Coronary artery (tissue), 2 donors: Measurements from ENCODE around the gene ARHGAP18.

Experiments
- DNase-seq: peaks from one replicate; pipeline ENCODE4 v3.0.0-alpha.2; 2017; ENCODE audit warnings: low spot score
- H3K27ac ChIP-seq, 2 donors: fragments of 200-600 bp; sonication (generic); one replicate each; pipeline ENCODE4 v1.5.1; 2016 to 2019
- H3K4me3 ChIP-seq: fragments of 200-600 bp; sonication (generic); 2 replicates; pipeline ENCODE4 v1.5.1; 2016; ENCODE audit warnings: mild to moderate bottlenecking, moderate library complexity
- TF ChIP-seq, protein P1 (sequence below): fragments of 200-600 bp; sonication (generic); IDR thresholded peaks from one replicate; pipeline ENCODE4 v1.5.1; 2019; ENCODE audit warnings: antibody characterized with exemption

ARHGAP18 gene

DNA sequence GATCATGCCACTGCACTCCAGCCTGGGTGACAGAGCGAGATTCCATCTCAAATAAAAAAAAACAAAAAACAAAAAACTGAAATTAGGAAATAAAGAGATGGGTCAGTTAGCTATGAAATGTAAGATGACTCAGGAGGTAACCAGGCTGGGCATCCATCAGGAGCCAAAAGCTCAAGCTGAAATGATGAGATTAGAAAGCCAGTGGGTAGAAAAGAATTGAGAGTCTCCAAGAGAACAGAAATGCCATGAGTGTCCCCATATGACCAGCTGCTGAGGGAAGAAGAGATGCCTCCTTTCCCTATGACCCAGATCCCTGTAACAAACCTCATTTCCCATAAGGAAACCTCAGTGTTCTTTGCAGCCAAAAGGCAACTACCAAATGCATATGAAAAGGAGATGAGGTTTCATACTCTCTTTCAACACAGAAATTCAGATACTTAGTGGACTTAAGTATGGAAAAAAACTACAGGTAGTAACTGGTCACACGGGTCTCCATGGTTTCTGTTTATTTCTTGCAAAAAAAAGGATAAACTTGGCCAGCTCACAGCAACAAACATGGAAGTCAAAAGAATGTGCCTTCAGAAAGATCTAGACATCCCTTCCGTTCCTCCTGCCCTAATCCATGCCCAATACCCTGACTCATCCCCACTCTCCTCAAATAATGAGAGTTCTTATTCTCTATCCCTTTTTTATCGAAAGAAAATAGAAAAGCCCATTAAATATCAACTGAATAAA lies 8.1 kb downstream of the ARHGAP18 start:
- no peak for DNase-seq
- H3K4me3 ChIP-seq, result no peak overlapping the region
- H3K27ac ChIP-seq, result no peak overlapping the region
- TF ChIP-seq, protein P1, sequence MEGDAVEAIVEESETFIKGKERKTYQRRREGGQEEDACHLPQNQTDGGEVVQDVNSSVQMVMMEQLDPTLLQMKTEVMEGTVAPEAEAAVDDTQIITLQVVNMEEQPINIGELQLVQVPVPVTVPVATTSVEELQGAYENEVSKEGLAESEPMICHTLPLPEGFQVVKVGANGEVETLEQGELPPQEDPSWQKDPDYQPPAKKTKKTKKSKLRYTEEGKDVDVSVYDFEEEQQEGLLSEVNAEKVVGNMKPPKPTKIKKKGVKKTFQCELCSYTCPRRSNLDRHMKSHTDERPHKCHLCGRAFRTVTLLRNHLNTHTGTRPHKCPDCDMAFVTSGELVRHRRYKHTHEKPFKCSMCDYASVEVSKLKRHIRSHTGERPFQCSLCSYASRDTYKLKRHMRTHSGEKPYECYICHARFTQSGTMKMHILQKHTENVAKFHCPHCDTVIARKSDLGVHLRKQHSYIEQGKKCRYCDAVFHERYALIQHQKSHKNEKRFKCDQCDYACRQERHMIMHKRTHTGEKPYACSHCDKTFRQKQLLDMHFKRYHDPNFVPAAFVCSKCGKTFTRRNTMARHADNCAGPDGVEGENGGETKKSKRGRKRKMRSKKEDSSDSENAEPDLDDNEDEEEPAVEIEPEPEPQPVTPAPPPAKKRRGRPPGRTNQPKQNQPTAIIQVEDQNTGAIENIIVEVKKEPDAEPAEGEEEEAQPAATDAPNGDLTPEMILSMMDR, result no peak

DNA sequence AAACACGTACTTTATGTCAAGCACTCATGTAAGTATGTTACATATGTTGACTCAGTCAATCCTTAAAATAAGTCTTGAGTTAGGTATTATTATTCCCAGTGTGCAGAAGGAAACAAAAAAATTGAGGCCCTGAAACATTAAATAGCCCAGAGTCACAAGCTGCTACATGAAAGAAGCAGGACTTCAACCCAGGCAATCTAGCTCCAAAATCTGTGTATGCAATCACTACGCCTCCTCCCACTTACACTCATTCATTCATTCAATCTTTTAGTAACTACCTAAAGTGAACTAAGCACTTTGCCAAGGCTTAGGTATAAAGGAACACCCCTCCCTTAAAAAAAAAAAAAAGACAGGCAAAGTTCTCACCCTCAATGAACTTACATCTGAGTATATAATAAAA lies 9.3 kb downstream of the ARHGAP18 start:
- Histone ChIP-seq H3K27ac (no peak overlapping the region), H3K4me3 (no peak overlapping the region)
- DNase-seq, result no peak
- TF ChIP-seq, protein P1, result no peak

DNA sequence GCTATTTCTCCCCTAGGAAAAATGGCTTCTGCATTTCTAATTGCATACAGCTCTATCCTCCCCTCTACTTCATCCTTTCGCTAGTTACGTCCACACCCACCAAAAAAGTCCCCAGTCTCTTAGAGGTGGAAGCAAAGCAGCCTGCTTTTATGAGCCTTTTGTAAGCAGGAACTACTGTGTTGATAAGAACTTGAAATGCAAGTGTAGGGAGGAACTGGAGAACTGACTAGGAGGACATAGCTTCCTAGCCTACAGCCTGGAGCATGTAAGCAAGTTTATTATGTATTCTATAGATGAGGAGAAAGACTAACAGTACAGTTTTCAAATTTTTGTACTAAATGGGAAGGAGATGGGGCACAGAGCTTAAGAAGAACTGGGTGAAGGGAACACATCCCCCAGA lies 10.3 kb downstream of the ARHGAP18 start:
- no peak for DNase-seq
- Histone ChIP-seq H3K4me3 (no peak overlapping the region), H3K27ac (no peak overlapping the region)
- TF ChIP-seq, protein P1, result no peak

DNA sequence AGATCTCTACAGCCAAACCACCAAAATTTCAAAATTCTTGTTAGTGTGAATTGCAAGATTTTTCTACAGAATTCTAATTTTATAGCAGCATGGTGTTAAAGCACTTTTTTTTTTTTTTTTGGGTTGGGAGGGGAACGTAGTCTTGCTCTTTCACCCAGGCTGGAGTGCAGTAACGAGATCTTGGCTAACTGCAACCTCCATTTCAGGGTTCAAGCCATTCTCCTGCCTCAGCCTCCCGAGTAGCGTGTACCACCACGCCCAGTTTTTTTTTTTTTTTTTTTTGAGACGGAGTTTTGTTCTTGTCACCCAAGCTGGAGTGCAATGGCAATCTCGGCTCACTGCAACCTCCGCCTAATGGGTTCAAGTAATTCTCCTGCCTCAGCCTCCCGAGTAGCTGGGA lies 11.5 kb downstream of the ARHGAP18 start:
- TF ChIP-seq, protein P1, result no peak
- Histone ChIP-seq H3K27ac (no peak overlapping the region), H3K4me3 (no peak overlapping the region)
- DNase-seq, result no peak

DNA sequence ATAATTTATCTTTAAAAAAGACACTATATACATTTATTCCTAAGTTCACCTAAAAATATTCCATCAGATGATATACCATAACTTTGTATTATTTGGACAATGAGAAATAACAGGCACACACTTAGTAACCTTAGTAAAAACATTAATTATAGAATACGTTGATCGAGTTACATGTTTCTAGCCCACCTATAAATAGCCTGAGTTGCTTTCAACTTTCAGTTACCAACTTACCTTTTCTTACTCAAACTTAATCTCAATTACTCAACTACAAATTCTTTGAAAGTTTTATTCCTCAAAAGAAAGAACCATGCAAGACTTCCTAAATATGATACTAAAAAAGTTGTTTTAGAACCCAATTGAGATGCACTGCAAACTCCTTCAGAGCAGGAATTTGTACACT lies 12.2 kb downstream of the ARHGAP18 start:
- Histone ChIP-seq H3K4me3 (no peak overlapping the region), H3K27ac (no peak overlapping the region)
- no peak for DNase-seq
- TF ChIP-seq, protein P1, result no peak

DNA sequence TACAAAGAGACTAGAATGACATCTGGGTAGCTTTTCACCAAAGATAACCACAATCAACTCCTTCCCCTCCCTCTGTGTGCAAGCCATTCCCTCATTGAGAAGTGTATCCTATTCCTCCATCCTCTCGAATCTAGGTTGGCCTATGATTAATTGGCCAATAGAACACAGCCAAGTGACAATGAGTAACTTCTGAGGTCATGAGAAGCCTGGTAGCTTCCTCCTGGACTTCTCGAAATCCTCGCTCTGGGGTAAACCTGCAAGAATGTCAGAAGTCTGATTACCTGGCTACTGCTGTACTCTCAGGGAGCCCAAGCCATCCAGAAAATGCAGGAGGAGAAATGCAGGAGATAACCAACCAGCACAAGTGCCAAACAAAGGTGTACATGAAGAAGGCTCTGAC lies 13.1 kb downstream of the ARHGAP18 start:
- Histone ChIP-seq H3K27ac (no peak overlapping the region), H3K4me3 (no peak overlapping the region)
- TF ChIP-seq, protein P1, result no peak
- DNase-seq, result no peak

DNA sequence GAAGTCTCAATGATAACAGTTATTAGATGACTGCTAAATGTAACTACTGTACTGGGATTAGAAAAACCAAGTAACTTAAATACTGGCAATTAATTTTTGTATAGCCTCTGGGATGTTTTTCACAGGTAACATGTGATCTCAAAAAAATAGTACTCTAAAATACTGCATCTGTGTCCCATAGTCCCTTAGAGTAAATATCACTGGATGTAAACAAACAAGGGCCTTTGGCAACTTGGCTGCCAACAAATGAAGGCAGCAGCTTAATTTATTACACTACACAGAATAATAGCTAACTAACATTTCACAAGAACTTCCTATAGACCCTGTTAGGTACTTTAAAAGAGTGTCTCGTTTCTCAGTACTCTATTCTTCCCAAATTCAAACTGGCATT lies 14.0 kb downstream of the ARHGAP18 start:
- TF ChIP-seq, protein P1, result no peak
- no peak for DNase-seq
- no peak overlapping the region for H3K27ac ChIP-seq
- H3K4me3 ChIP-seq, result no peak overlapping the region
